ENCODE measurements around the gene MSTO1. TPM values are rescaled to one million over a fixed set of nuclear protein-coding genes. Genes with fewer than 3 reads are reported as not detected.

MSTO1 gene
- polyA plus RNA-seq, 2 of the 4 experiments (the other 2 are of a cell fraction), result 28.3 to 43.5 TPM

DNA sequence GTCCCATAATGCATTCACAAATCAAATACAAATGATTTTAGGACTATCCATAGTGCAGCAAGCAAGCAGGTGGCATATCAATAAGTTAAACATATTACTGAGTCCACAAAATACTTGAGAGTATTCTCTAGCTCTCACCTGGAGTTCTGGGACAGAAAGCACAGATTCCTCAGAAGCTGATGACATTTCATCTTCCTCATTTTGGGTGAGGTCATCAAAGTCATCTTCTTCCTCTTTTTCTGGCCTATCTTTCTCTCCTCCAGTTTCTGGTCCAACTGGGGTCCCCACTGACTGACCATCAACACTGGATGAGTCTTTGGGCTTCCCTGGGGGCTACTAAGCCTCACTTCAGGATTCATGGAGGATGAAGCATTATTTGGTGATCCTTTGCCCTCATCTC is 39.7 kb downstream of the MSTO1 start:
- POLR2A ChIA-PET, result no interaction called here
- Histone ChIP-seq H3K4me3 (no peak overlapping the region), H3K4me2 (no peak overlapping the region), H3K4me1 (peaks cover 67% of the 10 kb centered on the region), H3K27ac (no peak overlapping the region; a peak in 1 of 6 replicates), H3K9me3 (no peaks in the 10 kb centered on the region)
- ATAC-seq (no peak), DNase-seq (ENCODE audit: low read depth in 1 of 2, low spot score in 1 of 2) (no peak), FAIRE-seq (no peak)
- CTCF ChIA-PET, result interaction anchor here (1.3 to 2.7 kb wide), 2 partner anchors 51 to 326 kb away, joined by 4 to 10 read pairs; no protein-coding TSS in a partner anchor
- no peak for TF ChIP-seq MAZ (IDR thresholded peaks at IDR 0.05; ENCODE audit: borderline replicate concordance, low read depth, low read length)

- Histone ChIP-seq H3K4me3 (no peak overlapping the region), H3K4me2 (peak overlapping the region; percentile 84), H3K27ac (peak overlapping the region; percentile 25 to 71; a peak in 3 of 6 replicates), H3K9me3 (no peaks in the 10 kb centered on the region), H3K4me1 (peaks cover 61% of the 10 kb centered on the region)
- 96% methylated on average over 7 of the region's 7 CpGs for WGBS (ENCODE audit: missing lambda C conversion rate)
- ChIA-PET POLR2A (no interaction called here), CTCF (interaction anchor here (0.7 to 2.7 kb wide), 5 partner anchors 63 to 457 kb away, joined by 3 to 10 read pairs (median 4); no protein-coding TSS in a partner anchor)
- no peak for ATAC-seq
- TF ChIP-seq EHF (CRISPR knock-in tag; IDR thresholded peaks at IDR 0.05), result no peak
- no peak for TF ChIP-seq GATA3 (IDR thresholded peaks at IDR 0.05; ENCODE audit: borderline replicate concordance)
- no peak for TF ChIP-seq BHLHE40 (IDR thresholded peaks at IDR 0.05; ENCODE audit: low read depth, low read length)
- TF ChIP-seq PBX3 (IDR thresholded peaks at IDR 0.05), result no peak
- no peak for TF ChIP-seq TP53 (CRISPR knock-in tag; IDR thresholded peaks at IDR 0.05)
- TF ChIP-seq SREBF2 (IDR thresholded peaks at IDR 0.05), result no peak
- no peak for TF ChIP-seq ESRRA (IDR thresholded peaks at IDR 0.05; ENCODE audit: borderline replicate concordance, low read length)
- TF ChIP-seq MAZ (IDR thresholded peaks at IDR 0.05; ENCODE audit: borderline replicate concordance, low read depth, low read length), result no peak
- no peak for TF ChIP-seq KDM1A (IDR thresholded peaks at IDR 0.05; ENCODE audit: low read depth)
- no peak for TF ChIP-seq HOXB13 (CRISPR knock-in tag; IDR thresholded peaks at IDR 0.05; ENCODE audit: low read depth)
- TF ChIP-seq NFE2L2 (conservative IDR thresholded peaks at IDR 0.05; ENCODE audit: low read length), result no peak
- TF ChIP-seq CHD4 (IDR thresholded peaks at IDR 0.05; ENCODE audit: borderline replicate concordance), result no peak
- TF ChIP-seq FOSL2 (IDR thresholded peaks at IDR 0.05), result no peak
- no peak for TF ChIP-seq FOSL2 (CRISPR knock-in tag; IDR thresholded peaks at IDR 0.05)
- no peak for TF ChIP-seq JUN (IDR thresholded peaks at IDR 0.05)
- no peak for TF ChIP-seq RFX5 (IDR thresholded peaks at IDR 0.05)
- TF ChIP-seq HES2 (IDR thresholded peaks at IDR 0.05), result no peak
- no peak for TF ChIP-seq NPAS2 (CRISPR knock-in tag; IDR thresholded peaks at IDR 0.05; ENCODE audit: borderline replicate concordance)
- no peak for TF ChIP-seq HMGXB4 (CRISPR knock-in tag; IDR thresholded peaks at IDR 0.05; ENCODE audit: borderline replicate concordance)
- TF ChIP-seq RNF2 (IDR thresholded peaks at IDR 0.05; ENCODE audit: borderline replicate concordance, low read depth), result no peak
- no peak for DNase-seq (ENCODE audit: low read depth in 1 of 2, low spot score in 1 of 2)
- no peak for FAIRE-seq
Measured at GRCh38 chr1:155650231-155650757, 40.3 kb downstream of the MSTO1 start.
